GM23338 (cell line): ENCODE results near the gene TNS1. TPM values are rescaled to one million over a fixed set of nuclear protein-coding genes. Genes with fewer than 3 reads are reported as not detected.

ENCODE experiments used
- ATAC-seq: fragments of 200-7000 bp; cut with Tn5 transposase; 3 replicates; pipeline ENCODE4 v1.9.1; 2020
- DNase-seq: peaks from one replicate; pipeline ENCODE4 v3.0.0-alpha.2; 2015; ENCODE audit warnings: low spot score
- H2AFZ ChIP-seq: fragments of 200-600 bp; sonication (generic); 2 replicates; pipeline ENCODE4 v1.8.0; 2016; ENCODE audit warnings: antibody characterized with exemption, mild to moderate bottlenecking, moderate library complexity
- H3F3A ChIP-seq: fragments of 200-600 bp; sonication (generic); replicated peaks from 2 replicates; pipeline ENCODE4 v1.8.0; 2017; ENCODE audit warnings: antibody characterized with exemption, mixed run types, low read depth
- H3K27ac ChIP-seq: fragments of 200-600 bp; sonication (generic); 2 replicates; pipeline ENCODE4 v1.6.1; 2016; ENCODE audit warnings: low read depth
- H3K27me3 ChIP-seq: fragments of 200-600 bp; sonication (generic); 2 replicates; pipeline ENCODE4 v1.8.0; 2016; ENCODE audit warnings: mild to moderate bottlenecking, mixed run types, moderate library complexity; ENCODE audit not compliant: insufficient read depth
- H3K36me3 ChIP-seq: fragments of 200-600 bp; sonication (generic); 2 replicates; pipeline ENCODE4 v1.8.0; 2016; ENCODE audit warnings: mild to moderate bottlenecking; ENCODE audit not compliant: insufficient read depth
- H3K4me1 ChIP-seq: fragments of 200-600 bp; sonication (generic); 2 replicates; pipeline ENCODE4 v1.8.0; 2016; ENCODE audit warnings: mild to moderate bottlenecking, moderate library complexity; ENCODE audit not compliant: insufficient read depth
- H3K4me2 ChIP-seq: fragments of 200-600 bp; sonication (generic); 2 replicates; pipeline ENCODE4 v1.7.1; 2017; ENCODE audit warnings: mixed run types
- H3K4me3 ChIP-seq: fragments of 200-600 bp; sonication (generic); 2 replicates; pipeline ENCODE4 v1.6.1; 2016; ENCODE audit warnings: mixed run types
- H3K79me2 ChIP-seq: fragments of 200-600 bp; sonication (generic); replicated peaks from 2 replicates; pipeline ENCODE4 v1.8.0; 2017; ENCODE audit warnings: mild to moderate bottlenecking; ENCODE audit not compliant: insufficient read depth
- H3K9me2 ChIP-seq: fragments of 200-600 bp; sonication (generic); 2 replicates; pipeline ENCODE4 v1.8.0; 2017; ENCODE audit not compliant: insufficient read depth
- H4K20me1 ChIP-seq: fragments of 200-600 bp; sonication (generic); replicated peaks from 2 replicates; pipeline ENCODE4 v1.8.0; 2017; ENCODE audit warnings: mild to moderate bottlenecking; ENCODE audit not compliant: insufficient read depth
- H3K27ac Mint-ChIP-seq: 2 replicates; pipeline ENCODE4 v1.8.0; 2020; ENCODE audit warnings: inconsistent platforms, mild to moderate bottlenecking, moderate library complexity, mixed read lengths
- H3K27me3 Mint-ChIP-seq: 3 replicates; pipeline ENCODE4 v1.8.0; 2022; ENCODE audit warnings: low read depth, mild to moderate bottlenecking, moderate library complexity, mixed read lengths, inconsistent platforms; ENCODE audit not compliant: insufficient read depth, poor library complexity
- H3K36me3 Mint-ChIP-seq: 3 replicates; pipeline ENCODE4 v1.8.0; 2021; ENCODE audit warnings: low read depth, mild to moderate bottlenecking, inconsistent platforms, moderate library complexity, mixed read lengths
- H3K4me1 Mint-ChIP-seq: 3 replicates; pipeline ENCODE4 v1.8.0; 2020; ENCODE audit warnings: mild to moderate bottlenecking, inconsistent platforms, mixed read lengths
- H3K4me3 Mint-ChIP-seq: 3 replicates; pipeline ENCODE4 v1.8.0; 2021; ENCODE audit warnings: moderate library complexity, mild to moderate bottlenecking, inconsistent platforms, mixed read lengths
- H3K9me3 Mint-ChIP-seq: 3 replicates; pipeline ENCODE4 v1.8.0; 2020; ENCODE audit warnings: moderate library complexity, mild to moderate bottlenecking, inconsistent platforms, mixed read lengths
- CREB1 ChIP-seq: fragments of 250-450 bp; sonication (Bioruptor Pico); IDR thresholded peaks from 2 replicates; pipeline ENCODE4 v1.5.0; 2020; ENCODE audit warnings: low read depth, mild to moderate bottlenecking, moderate library complexity
- EZH2 ChIP-seq: fragments of 200-600 bp; sonication (generic); IDR thresholded peaks from one replicate; pipeline ENCODE4 v1.8.0; 2017; ENCODE audit warnings: antibody characterized with exemption, mild to moderate bottlenecking, low read depth; ENCODE audit not compliant: unreplicated experiment
- EZH2phosphoT487 ChIP-seq: fragments of 200-600 bp; sonication (generic); IDR thresholded peaks from one replicate; pipeline ENCODE4 v1.8.1; 2018; ENCODE audit warnings: antibody characterized with exemption; ENCODE audit not compliant: unreplicated experiment
- JUNB ChIP-seq: IDR thresholded peaks from one replicate; pipeline ENCODE4 v1.6.1; 2016; ENCODE audit warnings: antibody characterized with exemption; ENCODE audit not compliant: unreplicated experiment
- NANOG ChIP-seq: IDR thresholded peaks from 2 replicates; pipeline ENCODE4 v1.6.1; 2016; ENCODE audit warnings: antibody characterized with exemption, borderline replicate concordance
- POLR2AphosphoS5 ChIP-seq: IDR thresholded peaks from 2 replicates; pipeline ENCODE4 v1.6.1; 2016; ENCODE audit warnings: antibody characterized with exemption, low read depth
- STAT1 ChIP-seq: IDR thresholded peaks from one replicate; pipeline ENCODE4 v1.6.1; 2016; ENCODE audit warnings: antibody characterized with exemption; ENCODE audit not compliant: unreplicated experiment
- ZNF114 ChIP-seq: fragments of 250-450 bp; sonication (Bioruptor Pico); IDR thresholded peaks from 2 replicates; pipeline ENCODE4 v1.5.0; 2020; ENCODE audit warnings: mild to moderate bottlenecking, moderate library complexity
- ZNF331 ChIP-seq: fragments of 250-450 bp; sonication (Bioruptor Pico); IDR thresholded peaks from 2 replicates; pipeline ENCODE4 v1.5.0; 2020; ENCODE audit warnings: low read depth, mild to moderate bottlenecking, moderate library complexity
- polyA plus RNA-seq: library from polyadenylated mRNA; unstranded; fragments of >200 nt; fragmentation: Nextera tagmentation; extraction: Ambion mirVana; gene quantifications from 2 replicates; pipeline ENCODE4 v1.2.1, GENCODE V29; 2016
- total RNA-seq: library from RNA; depleted of rRNA; stranded (reverse); fragments of >200 nt; shearing (Covaris generic); gene quantifications from 2 replicates; pipeline ENCODE4 v1.2.3, GENCODE V29; 2014
- TF ChIP-seq, protein P1 (sequence below): IDR thresholded peaks from one replicate; pipeline ENCODE4 v1.6.1; 2018; ENCODE audit warnings: antibody characterized with exemption; ENCODE audit not compliant: unreplicated experiment
- TF ChIP-seq, protein P2 (sequence below): fragments of 250-450 bp; sonication (Bioruptor Pico); IDR thresholded peaks from 2 replicates; pipeline ENCODE4 v1.5.0; 2020; ENCODE audit warnings: mild to moderate bottlenecking, moderate library complexity
- TF ChIP-seq, protein P3 (sequence below), 2 experiments: fragments of 200-600 bp in 1 of 2; sonication (generic) in 1 of 2; conservative IDR thresholded peaks; 2 replicates each; pipeline versions ENCODE4 v1.5.1 to v1.6.1; 2016 to 2017; ENCODE audit warnings: antibody characterized with exemption in 2 of 2, low read depth in 2 of 2, mild to moderate bottlenecking in 2 of 2, moderate library complexity in 1 of 2
- TF ChIP-seq, protein P4 (sequence below): IDR thresholded peaks from 2 replicates; pipeline ENCODE4 v1.6.1; 2016; ENCODE audit warnings: antibody characterized with exemption

Gene TNS1
- total and polyA plus RNA-seq, 2 experiments from 2014 or later: 2.0 to 7.4 TPM

GRCh38 chr2:218012284-218012683 is 9.5 kb upstream of the TNS1 start:
- H3K27me3 Mint-ChIP-seq: peaks cover 36% of the 10 kb centered on the region
- peaks cover 12% of the 10 kb centered on the region for H3K4me1 ChIP-seq
- no peak overlapping the region for H3K4me3 Mint-ChIP-seq
- peaks cover 43% of the 10 kb centered on the region for H3K27me3 ChIP-seq
- no peaks in the 10 kb centered on the region for H3K9me2 ChIP-seq
- H3F3A ChIP-seq: no peaks in the 10 kb centered on the region
- no peaks in the 10 kb centered on the region; the same call in 2 of the 3 replicates for H3K9me3 Mint-ChIP-seq
- no peak overlapping the region for H3K4me2 ChIP-seq
- no peaks in the 10 kb centered on the region; the same call in 2 of the 3 replicates for H3K36me3 Mint-ChIP-seq
- H3K4me3 ChIP-seq: no peak overlapping the region
- no peak overlapping the region for H3K27ac ChIP-seq
- no peak overlapping the region for H3K27ac Mint-ChIP-seq
- ATAC-seq (no peak), DNase-seq (no peak)
- H2AFZ ChIP-seq: no peak overlapping the region
- no peaks in the 10 kb centered on the region for H3K36me3 ChIP-seq
- TF ChIP-seq NANOG (no peak), CREB1 (CRISPR knock-in tag) (no peak), EZH2 (no peak), JUNB (no peak), STAT1 (no peak), ZNF114 (CRISPR knock-in tag) (no peak), POLR2AphosphoS5 (no peak), ZNF331 (CRISPR knock-in tag) (no peak), EZH2phosphoT487 (no peak)
- TF ChIP-seq, protein P1, sequence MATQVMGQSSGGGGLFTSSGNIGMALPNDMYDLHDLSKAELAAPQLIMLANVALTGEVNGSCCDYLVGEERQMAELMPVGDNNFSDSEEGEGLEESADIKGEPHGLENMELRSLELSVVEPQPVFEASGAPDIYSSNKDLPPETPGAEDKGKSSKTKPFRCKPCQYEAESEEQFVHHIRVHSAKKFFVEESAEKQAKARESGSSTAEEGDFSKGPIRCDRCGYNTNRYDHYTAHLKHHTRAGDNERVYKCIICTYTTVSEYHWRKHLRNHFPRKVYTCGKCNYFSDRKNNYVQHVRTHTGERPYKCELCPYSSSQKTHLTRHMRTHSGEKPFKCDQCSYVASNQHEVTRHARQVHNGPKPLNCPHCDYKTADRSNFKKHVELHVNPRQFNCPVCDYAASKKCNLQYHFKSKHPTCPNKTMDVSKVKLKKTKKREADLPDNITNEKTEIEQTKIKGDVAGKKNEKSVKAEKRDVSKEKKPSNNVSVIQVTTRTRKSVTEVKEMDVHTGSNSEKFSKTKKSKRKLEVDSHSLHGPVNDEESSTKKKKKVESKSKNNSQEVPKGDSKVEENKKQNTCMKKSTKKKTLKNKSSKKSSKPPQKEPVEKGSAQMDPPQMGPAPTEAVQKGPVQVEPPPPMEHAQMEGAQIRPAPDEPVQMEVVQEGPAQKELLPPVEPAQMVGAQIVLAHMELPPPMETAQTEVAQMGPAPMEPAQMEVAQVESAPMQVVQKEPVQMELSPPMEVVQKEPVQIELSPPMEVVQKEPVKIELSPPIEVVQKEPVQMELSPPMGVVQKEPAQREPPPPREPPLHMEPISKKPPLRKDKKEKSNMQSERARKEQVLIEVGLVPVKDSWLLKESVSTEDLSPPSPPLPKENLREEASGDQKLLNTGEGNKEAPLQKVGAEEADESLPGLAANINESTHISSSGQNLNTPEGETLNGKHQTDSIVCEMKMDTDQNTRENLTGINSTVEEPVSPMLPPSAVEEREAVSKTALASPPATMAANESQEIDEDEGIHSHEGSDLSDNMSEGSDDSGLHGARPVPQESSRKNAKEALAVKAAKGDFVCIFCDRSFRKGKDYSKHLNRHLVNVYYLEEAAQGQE: no peak
- TF ChIP-seq, protein P2, sequence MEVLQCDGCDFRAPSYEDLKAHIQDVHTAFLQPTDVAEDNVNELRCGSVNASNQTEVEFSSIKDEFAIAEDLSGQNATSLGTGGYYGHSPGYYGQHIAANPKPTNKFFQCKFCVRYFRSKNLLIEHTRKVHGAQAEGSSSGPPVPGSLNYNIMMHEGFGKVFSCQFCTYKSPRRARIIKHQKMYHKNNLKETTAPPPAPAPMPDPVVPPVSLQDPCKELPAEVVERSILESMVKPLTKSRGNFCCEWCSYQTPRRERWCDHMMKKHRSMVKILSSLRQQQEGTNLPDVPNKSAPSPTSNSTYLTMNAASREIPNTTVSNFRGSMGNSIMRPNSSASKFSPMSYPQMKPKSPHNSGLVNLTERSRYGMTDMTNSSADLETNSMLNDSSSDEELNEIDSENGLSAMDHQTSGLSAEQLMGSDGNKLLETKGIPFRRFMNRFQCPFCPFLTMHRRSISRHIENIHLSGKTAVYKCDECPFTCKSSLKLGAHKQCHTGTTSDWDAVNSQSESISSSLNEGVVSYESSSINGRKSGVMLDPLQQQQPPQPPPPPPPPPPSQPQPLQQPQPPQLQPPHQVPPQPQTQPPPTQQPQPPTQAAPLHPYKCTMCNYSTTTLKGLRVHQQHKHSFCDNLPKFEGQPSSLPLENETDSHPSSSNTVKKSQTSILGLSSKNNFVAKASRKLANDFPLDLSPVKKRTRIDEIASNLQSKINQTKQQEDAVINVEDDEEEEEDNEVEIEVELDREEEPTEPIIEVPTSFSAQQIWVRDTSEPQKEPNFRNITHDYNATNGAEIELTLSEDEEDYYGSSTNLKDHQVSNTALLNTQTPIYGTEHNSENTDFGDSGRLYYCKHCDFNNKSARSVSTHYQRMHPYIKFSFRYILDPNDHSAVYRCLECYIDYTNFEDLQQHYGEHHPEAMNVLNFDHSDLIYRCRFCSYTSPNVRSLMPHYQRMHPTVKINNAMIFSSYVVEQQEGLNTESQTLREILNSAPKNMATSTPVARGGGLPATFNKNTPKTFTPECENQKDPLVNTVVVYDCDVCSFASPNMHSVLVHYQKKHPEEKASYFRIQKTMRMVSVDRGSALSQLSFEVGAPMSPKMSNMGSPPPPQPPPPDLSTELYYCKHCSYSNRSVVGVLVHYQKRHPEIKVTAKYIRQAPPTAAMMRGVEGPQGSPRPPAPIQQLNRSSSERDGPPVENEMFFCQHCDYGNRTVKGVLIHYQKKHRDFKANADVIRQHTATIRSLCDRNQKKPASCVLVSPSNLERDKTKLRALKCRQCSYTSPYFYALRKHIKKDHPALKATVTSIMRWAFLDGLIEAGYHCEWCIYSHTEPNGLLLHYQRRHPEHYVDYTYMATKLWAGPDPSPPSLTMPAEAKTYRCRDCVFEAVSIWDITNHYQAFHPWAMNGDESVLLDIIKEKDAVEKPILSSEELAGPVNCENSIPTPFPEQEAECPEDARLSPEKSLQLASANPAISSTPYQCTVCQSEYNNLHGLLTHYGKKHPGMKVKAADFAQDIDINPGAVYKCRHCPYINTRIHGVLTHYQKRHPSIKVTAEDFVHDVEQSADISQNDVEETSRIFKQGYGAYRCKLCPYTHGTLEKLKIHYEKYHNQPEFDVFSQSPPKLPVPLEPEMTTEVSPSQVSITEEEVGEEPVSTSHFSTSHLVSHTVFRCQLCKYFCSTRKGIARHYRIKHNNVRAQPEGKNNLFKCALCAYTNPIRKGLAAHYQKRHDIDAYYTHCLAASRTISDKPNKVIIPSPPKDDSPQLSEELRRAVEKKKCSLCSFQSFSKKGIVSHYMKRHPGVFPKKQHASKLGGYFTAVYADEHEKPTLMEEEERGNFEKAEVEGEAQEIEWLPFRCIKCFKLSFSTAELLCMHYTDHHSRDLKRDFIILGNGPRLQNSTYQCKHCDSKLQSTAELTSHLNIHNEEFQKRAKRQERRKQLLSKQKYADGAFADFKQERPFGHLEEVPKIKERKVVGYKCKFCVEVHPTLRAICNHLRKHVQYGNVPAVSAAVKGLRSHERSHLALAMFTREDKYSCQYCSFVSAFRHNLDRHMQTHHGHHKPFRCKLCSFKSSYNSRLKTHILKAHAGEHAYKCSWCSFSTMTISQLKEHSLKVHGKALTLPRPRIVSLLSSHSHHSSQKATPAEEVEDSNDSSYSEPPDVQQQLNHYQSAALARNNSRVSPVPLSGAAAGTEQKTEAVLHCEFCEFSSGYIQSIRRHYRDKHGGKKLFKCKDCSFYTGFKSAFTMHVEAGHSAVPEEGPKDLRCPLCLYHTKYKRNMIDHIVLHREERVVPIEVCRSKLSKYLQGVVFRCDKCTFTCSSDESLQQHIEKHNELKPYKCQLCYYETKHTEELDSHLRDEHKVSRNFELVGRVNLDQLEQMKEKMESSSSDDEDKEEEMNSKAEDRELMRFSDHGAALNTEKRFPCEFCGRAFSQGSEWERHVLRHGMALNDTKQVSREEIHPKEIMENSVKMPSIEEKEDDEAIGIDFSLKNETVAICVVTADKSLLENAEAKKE (CRISPR knock-in tag): no peak
- TF ChIP-seq, protein P3, sequence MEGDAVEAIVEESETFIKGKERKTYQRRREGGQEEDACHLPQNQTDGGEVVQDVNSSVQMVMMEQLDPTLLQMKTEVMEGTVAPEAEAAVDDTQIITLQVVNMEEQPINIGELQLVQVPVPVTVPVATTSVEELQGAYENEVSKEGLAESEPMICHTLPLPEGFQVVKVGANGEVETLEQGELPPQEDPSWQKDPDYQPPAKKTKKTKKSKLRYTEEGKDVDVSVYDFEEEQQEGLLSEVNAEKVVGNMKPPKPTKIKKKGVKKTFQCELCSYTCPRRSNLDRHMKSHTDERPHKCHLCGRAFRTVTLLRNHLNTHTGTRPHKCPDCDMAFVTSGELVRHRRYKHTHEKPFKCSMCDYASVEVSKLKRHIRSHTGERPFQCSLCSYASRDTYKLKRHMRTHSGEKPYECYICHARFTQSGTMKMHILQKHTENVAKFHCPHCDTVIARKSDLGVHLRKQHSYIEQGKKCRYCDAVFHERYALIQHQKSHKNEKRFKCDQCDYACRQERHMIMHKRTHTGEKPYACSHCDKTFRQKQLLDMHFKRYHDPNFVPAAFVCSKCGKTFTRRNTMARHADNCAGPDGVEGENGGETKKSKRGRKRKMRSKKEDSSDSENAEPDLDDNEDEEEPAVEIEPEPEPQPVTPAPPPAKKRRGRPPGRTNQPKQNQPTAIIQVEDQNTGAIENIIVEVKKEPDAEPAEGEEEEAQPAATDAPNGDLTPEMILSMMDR (conservative IDR thresholded peaks at IDR 0.05; ENCODE audit: low read depth in 2 of 2): no peak
- TF ChIP-seq, protein P4, sequence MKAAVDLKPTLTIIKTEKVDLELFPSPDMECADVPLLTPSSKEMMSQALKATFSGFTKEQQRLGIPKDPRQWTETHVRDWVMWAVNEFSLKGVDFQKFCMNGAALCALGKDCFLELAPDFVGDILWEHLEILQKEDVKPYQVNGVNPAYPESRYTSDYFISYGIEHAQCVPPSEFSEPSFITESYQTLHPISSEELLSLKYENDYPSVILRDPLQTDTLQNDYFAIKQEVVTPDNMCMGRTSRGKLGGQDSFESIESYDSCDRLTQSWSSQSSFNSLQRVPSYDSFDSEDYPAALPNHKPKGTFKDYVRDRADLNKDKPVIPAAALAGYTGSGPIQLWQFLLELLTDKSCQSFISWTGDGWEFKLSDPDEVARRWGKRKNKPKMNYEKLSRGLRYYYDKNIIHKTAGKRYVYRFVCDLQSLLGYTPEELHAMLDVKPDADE: no peak
- peaks cover 42% of the 10 kb centered on the region for H3K4me1 Mint-ChIP-seq
- no peaks in the 10 kb centered on the region for H3K79me2 ChIP-seq
- no peaks in the 10 kb centered on the region for H4K20me1 ChIP-seq
